K562 (cell line): ENCODE data around the gene GCNT1.
"Not testable (repeated sequence)": the region's sequence is repeated elsewhere in the genome, so short reads cannot be mapped to it uniquely, and the experiment has no call there.

Experiments used
- ATF2 ChIP-seq: sonication (generic); formaldehyde crosslinking; IDR thresholded peaks from 2 replicates; pipeline ENCODE4 v1.8.1; 2022; ENCODE audit warnings: missing genetic modification reagents
- CHD7 ChIP-seq: fragments of 200-600 bp; sonication (generic); IDR thresholded peaks from one replicate; pipeline ENCODE4 v1.6.1; 2012; ENCODE audit warnings: mild to moderate bottlenecking, low read depth, low read length, inconsistent platforms
- CTCF ChIP-seq, 3 experiments: IDR thresholded peaks in 2 of 3; conservative IDR thresholded peaks in 1 of 3; 2 replicates each; pipeline ENCODE4 v1.5.1; 2011 to 2012; ENCODE audit warnings: low read length in 3 of 3, mild to moderate bottlenecking in 3 of 3, control low read depth in 2 of 3, improper control_type of control experiment in 1 of 3, inconsistent platforms in 1 of 3, low read depth in 1 of 3, mixed read lengths in 1 of 3, moderate library complexity in 1 of 3; ENCODE audit not compliant: insufficient read depth in 2 of 3
- FOXJ2 ChIP-seq: fragments of 200-800 bp; sonication (Bioruptor generic); IDR thresholded peaks from 2 replicates; pipeline ENCODE4 v1.6.1; 2016; ENCODE audit warnings: missing genetic modification characterization, missing compliant biosample characterization
- NRF1 ChIP-seq, 2 experiments: fragments of 450-650 bp; IDR thresholded peaks in 1 of 2; conservative IDR thresholded peaks in 1 of 2; 2 replicates each; pipeline ENCODE4 v1.6.1; 2014; ENCODE audit warnings: mild to moderate bottlenecking in 2 of 2
- POLR2A ChIP-seq: fragments of 450-650 bp; conservative IDR thresholded peaks from 2 replicates; pipeline ENCODE4 v1.6.1; 2016
- RAD21 ChIP-seq, 2 experiments: fragments of 250-450 bp in 1 of 2; fragments of 450-650 bp in 1 of 2; sonication (Bioruptor Pico) in 1 of 2; formaldehyde crosslinking in 1 of 2; IDR thresholded peaks in 1 of 2; conservative IDR thresholded peaks in 1 of 2; 2 replicates each; pipeline versions ENCODE4 v1.4.0 to v1.8.0; 2020 to 2022; ENCODE audit warnings: mild to moderate bottlenecking in 2 of 2, moderate library complexity in 1 of 2
- ZNF668 ChIP-seq: fragments of 250-450 bp; sonication (Bioruptor Pico); IDR thresholded peaks from 2 replicates; pipeline ENCODE4 v1.8.0; 2022; ENCODE audit warnings: mild to moderate bottlenecking, inconsistent platforms

- not testable (repeated sequence) for TF ChIP-seq RAD21 (CRISPR knock-in tag; conservative IDR thresholded peaks at IDR 0.05 in 1 of 2, IDR thresholded peaks at IDR 0.05 in 1 of 2); ZNF668 (CRISPR knock-in tag); FOXJ2 (tag); POLR2A; NRF1 (conservative IDR thresholded peaks at IDR 0.05 in 1 of 2, IDR thresholded peaks at IDR 0.05 in 1 of 2); CTCF (IDR thresholded peaks at IDR 0.05 in 2 of 3, conservative IDR thresholded peaks at IDR 0.05 in 1 of 3; ENCODE audit: insufficient read depth in 2 of 3, low read depth in 1 of 3, low read length in 3 of 3); ATF2 (CRISPR knock-in tag); CHD7
Observed at GRCh38 chr9:76493496-76493895, 34.5 kb downstream of the GCNT1 start.
